NCI-H526 (cell line): ENCODE measurements around the gene MAD2L1.
A peak's percentile ranks its signal among the peaks of the same experiment; 100 is the strongest.
"Not testable (repeated sequence)": the region's sequence is repeated elsewhere in the genome, so short reads cannot be mapped to it uniquely, and the experiment has no call there.

ENCODE experiments used
- DNase-seq, 2 experiments: peaks; one replicate each; lab custom pipeline; 2025; lab: John Stamatoyannopoulos, UW

Gene MAD2L1

GRCh38 chr4:120066517-120067340, at the start of gene MAD2L1:
Gene MAD2L1 (minus strand): TSS chr4:120066848. CDS start chr4:120066734, 114 bp downstream.
- peak; percentile 98 to 99 for DNase-seq

- no peak for DNase-seq
Observed at GRCh38 chr4:120111745-120112144, 45.1 kb upstream of the MAD2L1 start.

GRCh38 chr4:120109406-120109805, 42.8 kb upstream of the MAD2L1 start:
- no peak for DNase-seq

GRCh38 chr4:120105472-120105871, 38.8 kb upstream of the MAD2L1 start:
- no peak for DNase-seq

GRCh38 chr4:120096508-120097297, 30.1 kb upstream of the MAD2L1 start:
- DNase-seq = no peak

GRCh38 chr4:120088507-120088906, 21.9 kb upstream of the MAD2L1 start:
- DNase-seq = no peak

- DNase-seq = not testable (repeated sequence)
Observed at GRCh38 chr4:120088066-120088465, 21.4 kb upstream of the MAD2L1 start.

- no peak for DNase-seq
Observed at GRCh38 chr4:120085705-120086104, 19.1 kb upstream of the MAD2L1 start.

- DNase-seq = no peak
Observed at GRCh38 chr4:120084327-120084726, 17.7 kb upstream of the MAD2L1 start.

- DNase-seq = no peak
Observed at GRCh38 chr4:120083152-120083551, 16.5 kb upstream of the MAD2L1 start.

GRCh38 chr4:120082251-120082650, 15.6 kb upstream of the MAD2L1 start:
- no peak for DNase-seq

- no peak for DNase-seq
Observed at GRCh38 chr4:120081726-120082125, 15.1 kb upstream of the MAD2L1 start.

- DNase-seq = no peak
Observed at GRCh38 chr4:120080533-120080932, 13.9 kb upstream of the MAD2L1 start.

GRCh38 chr4:120079839-120080520, 13.3 kb upstream of the MAD2L1 start:
- DNase-seq = no peak

GRCh38 chr4:120078216-120078615, 11.6 kb upstream of the MAD2L1 start:
- DNase-seq = no peak

- DNase-seq = peak; percentile 52 to 77
Observed at GRCh38 chr4:120071192-120071795, 4.6 kb upstream of the MAD2L1 start.

GRCh38 chr4:120070196-120070595, 3.5 kb upstream of the MAD2L1 start:
- DNase-seq = no peak

GRCh38 chr4:120065974-120066516, 603 bp downstream of the MAD2L1 start:
- DNase-seq = peak; percentile 24 to 68

- no peak for DNase-seq
Observed at GRCh38 chr4:120064887-120065286, 1.8 kb downstream of the MAD2L1 start.

GRCh38 chr4:120063711-120064110, 2.9 kb downstream of the MAD2L1 start:
- DNase-seq = not testable (repeated sequence)

- DNase-seq = no peak
Observed at GRCh38 chr4:120062663-120063195, 3.9 kb downstream of the MAD2L1 start.
